ENCODE measurements around the gene CACNA2D2. TPM values are rescaled to one million over a fixed set of nuclear protein-coding genes. Genes with fewer than 3 reads are reported as not detected.

Gene CACNA2D2
- total and polyA plus RNA-seq, 2 of the 13 experiments (the other 11 are each of a cell fraction or from before 2014, with no cell fraction given): not detected

- H3K4me1 ChIP-seq (ENCODE audit: insufficient read depth, low read length): no peaks in the 10 kb centered on the region
- ChIA-PET CTCF (ENCODE audit: low intra/inter-chr PET ratio, low total read pairs) (no interaction called here), POLR2A (no interaction called here)
- 43% methylated on average over 6 of the region's 9 CpGs for WGBS (ENCODE audit: low lambda C conversion rate)
- H3K36me3 ChIP-seq (replicated peaks in 1 of 2; ENCODE audit: control insufficient read depth in 1 of 2, insufficient read depth in 2 of 2, low read length in 2 of 2): no peaks in the 10 kb centered on the region
- H2AFZ ChIP-seq (ENCODE audit: low read length): no peak overlapping the region
- H3K9me3 ChIP-seq (ENCODE audit: low read length): no peaks in the 10 kb centered on the region
- no TSS peak for BruUV-seq (replicated peaks)
- no peaks in the 10 kb centered on the region for H3K79me2 ChIP-seq (ENCODE audit: insufficient read depth, low read length)
- H3K27ac ChIP-seq (ENCODE audit: extremely low read length, insufficient read depth, low read length): no peak overlapping the region
- H3K4me2 ChIP-seq (ENCODE audit: low read depth, low read length): no peak overlapping the region
- DNase-seq (ENCODE audit: low spot score) (no peak), ATAC-seq (no peak), FAIRE-seq (no peak)
- H3K9ac ChIP-seq (ENCODE audit: insufficient read depth, low read depth, low read length): no peak overlapping the region
- H3K27me3 ChIP-seq (ENCODE audit: control insufficient read depth in 1 of 2, insufficient read depth in 2 of 2, low read length in 2 of 2): peaks cover 3 to 21% of the 10 kb centered on the region in 2 experiments; a peak in 3 of 5 replicates
- H4K20me1 ChIP-seq (ENCODE audit: insufficient read depth, low read length): no peaks in the 10 kb centered on the region
- intact Hi-C loops (cut with micrococcal nuclease; ENCODE audit: unreplicated experiment): no loop called here
- H3K4me3 ChIP-seq (replicated peaks in 1 of 3; ENCODE audit: insufficient read depth in 1 of 3, low read depth in 2 of 3, low read length in 3 of 3): no peak overlapping the region
- in situ Hi-C loops (cut with HindIII; ENCODE audit: extremely low pct_ligation_motif_present, low pct_unique_long_range_greater_than_20kb): no loop called here
- TF ChIP-seq TRAFD1 (CRISPR knock-in tag; IDR thresholded peaks at IDR 0.05; ENCODE audit: borderline replicate concordance) (no peak), ZBTB7A (CRISPR knock-in tag; IDR thresholded peaks at IDR 0.05) (no peak), PAWR (CRISPR knock-in tag; IDR thresholded peaks at IDR 0.05; ENCODE audit: borderline replicate concordance) (no peak), KLF9 (CRISPR knock-in tag; IDR thresholded peaks at IDR 0.05; ENCODE audit: low read depth) (no peak), NR1H2 (CRISPR knock-in tag; IDR thresholded peaks at IDR 0.05; ENCODE audit: borderline replicate concordance, low read depth) (no peak), ASH2L (IDR thresholded peaks at IDR 0.05; ENCODE audit: insufficient read length, low read depth, low read length) (no peak), SIX4 (CRISPR knock-in tag; IDR thresholded peaks at IDR 0.05) (no peak), ZBTB46 (CRISPR knock-in tag; IDR thresholded peaks at IDR 0.05; ENCODE audit: borderline replicate concordance) (no peak), CHCHD3 (CRISPR knock-in tag; IDR thresholded peaks at IDR 0.05) (no peak), HOMEZ (CRISPR knock-in tag; IDR thresholded peaks at IDR 0.05; ENCODE audit: low read depth) (no peak), CREM (IDR thresholded peaks at IDR 0.05) (no peak), CREM (CRISPR knock-in tag; IDR thresholded peaks at IDR 0.05) (no peak), SAP130 (CRISPR knock-in tag; IDR thresholded peaks at IDR 0.05; ENCODE audit: low read depth) (no peak), MED13 (CRISPR knock-in tag; IDR thresholded peaks at IDR 0.05) (no peak), ZNF329 (CRISPR knock-in tag; IDR thresholded peaks at IDR 0.05; ENCODE audit: low read depth) (no peak), HES4 (CRISPR knock-in tag; IDR thresholded peaks at IDR 0.05; ENCODE audit: borderline replicate concordance) (no peak)
These were observed 19.9 kb upstream of the CACNA2D2 start for GRCh38 chr3:50523279-50523811.

Measured in HepG2 (cell line).